OCI-LY1 (cell line): ENCODE results near the gene NME3.

Source experiments
- H2AFZ ChIP-seq: fragments of 200-600 bp; sonication (generic), shearing (Covaris generic); 2 replicates; pipeline ENCODE4 v1.6.0; 2014; ENCODE audit warnings: antibody characterized with exemption, mild to moderate bottlenecking, low read length
- H3F3A ChIP-seq: fragments of 200-600 bp; sonication (generic), shearing (Covaris generic); 2 replicates; pipeline ENCODE4 v1.6.0; 2014; ENCODE audit warnings: mild to moderate bottlenecking, antibody characterized with exemption, low read length, moderate library complexity; ENCODE audit not compliant: insufficient read depth
- H3K27ac ChIP-seq: fragments of 200-600 bp; sonication (generic); 2 replicates; pipeline ENCODE4 v1.5.1; 2014; ENCODE audit warnings: low read length, mixed run types, mild to moderate bottlenecking, low read depth; ENCODE audit not compliant: poor library complexity, severe bottlenecking
- H3K27me3 ChIP-seq: fragments of 200-600 bp; sonication (generic); 2 replicates; pipeline ENCODE4 v1.6.0; 2014; ENCODE audit warnings: antibody characterized with exemption, mild to moderate bottlenecking, low read length, moderate library complexity; ENCODE audit not compliant: insufficient read depth
- H3K36me3 ChIP-seq: fragments of 200-600 bp; sonication (generic); 2 replicates; pipeline ENCODE4 v1.6.1; 2014; ENCODE audit warnings: mild to moderate bottlenecking, antibody characterized with exemption, low read length, moderate library complexity, mixed read lengths; ENCODE audit not compliant: insufficient read depth
- H3K4me1 ChIP-seq: fragments of 200-600 bp; sonication (generic); 2 replicates; pipeline ENCODE4 v1.5.1; 2014; ENCODE audit warnings: mild to moderate bottlenecking, low read length, moderate library complexity; ENCODE audit not compliant: insufficient read depth, severe bottlenecking
- H3K4me2 ChIP-seq: fragments of 200-600 bp; sonication (generic), shearing (Covaris generic); 2 replicates; pipeline ENCODE4 v1.6.1; 2014; ENCODE audit warnings: low read length
- H3K4me3 ChIP-seq: fragments of 200-600 bp; sonication (generic); 2 replicates; pipeline ENCODE4 v1.5.1; 2014; ENCODE audit warnings: low read length, low read depth, mild to moderate bottlenecking, mixed read lengths; ENCODE audit not compliant: poor library complexity, severe bottlenecking
- H3K79me2 ChIP-seq: fragments of 200-600 bp; shearing (Covaris generic); 2 replicates; pipeline ENCODE4 v1.6.1; 2016; ENCODE audit warnings: mixed run types, low read length, mixed read lengths; ENCODE audit not compliant: insufficient read depth
- H3K9ac ChIP-seq: fragments of 200-600 bp; sonication (generic), shearing (Covaris generic); 2 replicates; pipeline ENCODE4 v1.6.1; 2014; ENCODE audit warnings: mild to moderate bottlenecking, low read length, mixed read lengths
- H3K9me2 ChIP-seq: fragments of 200-600 bp; sonication (generic), shearing (Covaris generic); 2 replicates; pipeline ENCODE4 v1.6.1; 2014; ENCODE audit warnings: low read depth, mild to moderate bottlenecking, low read length, mixed read lengths
- H3K9me3 ChIP-seq: fragments of 200-600 bp; shearing (Covaris generic); 2 replicates; pipeline ENCODE4 v1.6.1; 2014; ENCODE audit warnings: low read length, mixed read lengths
- H4K20me1 ChIP-seq: fragments of 200-600 bp; sonication (generic), shearing (Covaris generic); 2 replicates; pipeline ENCODE4 v1.6.0; 2016; ENCODE audit warnings: mild to moderate bottlenecking, low read length; ENCODE audit not compliant: insufficient read depth
- CTCF ChIP-seq: fragments of 200-600 bp; sonication (generic), shearing (Covaris generic); IDR thresholded peaks from 2 replicates; pipeline ENCODE4 v1.5.1; 2017; ENCODE audit warnings: mild to moderate bottlenecking, antibody characterized with exemption, low read length, moderate library complexity, mixed read lengths
- EZH2 ChIP-seq: fragments of 200-600 bp; sonication (generic), shearing (Covaris generic); IDR thresholded peaks from 2 replicates; pipeline ENCODE4 v1.8.0; 2017; ENCODE audit warnings: borderline replicate concordance, mixed run types, mild to moderate bottlenecking, antibody characterized with exemption, low read length, moderate library complexity, mixed read lengths

Gene NME3

GRCh38 chr16:1762196-1762878 is 9.0 kb downstream of the NME3 start:
- Histone ChIP-seq H3K27ac (no peak overlapping the region), H3K9ac (no peak overlapping the region), H2AFZ (no peak overlapping the region), H3K4me1 (no peaks in the 10 kb centered on the region), H3K79me2 (no peaks in the 10 kb centered on the region), H3K27me3 (no peaks in the 10 kb centered on the region), H3K4me2 (no peak overlapping the region), H4K20me1 (no peaks in the 10 kb centered on the region), H3K9me2 (no peaks in the 10 kb centered on the region), H3K9me3 (no peaks in the 10 kb centered on the region), H3F3A (no peaks in the 10 kb centered on the region), H3K4me3 (no peak overlapping the region), H3K36me3 (peaks cover 65% of the 10 kb centered on the region)
- TF ChIP-seq CTCF (no peak), EZH2 (no peak)

- Histone ChIP-seq H3K27ac (no peak overlapping the region), H3K4me3 (no peak overlapping the region), H3K9me2 (no peaks in the 10 kb centered on the region), H3F3A (no peaks in the 10 kb centered on the region), H3K9me3 (no peaks in the 10 kb centered on the region), H3K4me2 (no peak overlapping the region), H2AFZ (no peak overlapping the region), H3K9ac (no peak overlapping the region), H3K4me1 (no peaks in the 10 kb centered on the region), H3K27me3 (no peaks in the 10 kb centered on the region), H3K36me3 (peaks cover 59% of the 10 kb centered on the region), H4K20me1 (no peaks in the 10 kb centered on the region), H3K79me2 (no peaks in the 10 kb centered on the region)
- TF ChIP-seq EZH2 (no peak), CTCF (no peak)
These were observed 9.6 kb downstream of the NME3 start for GRCh38 chr16:1761751-1762150.

GRCh38 chr16:1760911-1761310 is 10.4 kb downstream of the NME3 start:
- no peaks in the 10 kb centered on the region for H3K4me1 ChIP-seq
- H4K20me1 ChIP-seq, result no peaks in the 10 kb centered on the region
- H3K9ac ChIP-seq, result no peak overlapping the region
- H3F3A ChIP-seq, result no peaks in the 10 kb centered on the region
- no peak overlapping the region for H3K4me2 ChIP-seq
- no peaks in the 10 kb centered on the region for H3K79me2 ChIP-seq
- H3K27me3 ChIP-seq, result no peaks in the 10 kb centered on the region
- TF ChIP-seq CTCF (no peak), EZH2 (no peak)
- no peak overlapping the region for H3K27ac ChIP-seq
- H3K4me3 ChIP-seq, result no peak overlapping the region
- no peaks in the 10 kb centered on the region for H3K9me3 ChIP-seq
- no peak overlapping the region for H2AFZ ChIP-seq
- H3K9me2 ChIP-seq, result no peaks in the 10 kb centered on the region
- H3K36me3 ChIP-seq, result peaks cover 54% of the 10 kb centered on the region
